Stimulated activated naive CD4-positive, alpha-beta T cell (primary cell): ENCODE measurements around the gene SORCS2.

ENCODE experiments used
- DNase-seq, 6 experiments: peaks; one replicate each; lab custom pipeline; 2025; lab: John Stamatoyannopoulos, UW

The SORCS2 gene

GRCh38 chr4:7618361-7618760, 426.0 kb downstream of the SORCS2 start:
- DNase-seq, result no peak

DNA sequence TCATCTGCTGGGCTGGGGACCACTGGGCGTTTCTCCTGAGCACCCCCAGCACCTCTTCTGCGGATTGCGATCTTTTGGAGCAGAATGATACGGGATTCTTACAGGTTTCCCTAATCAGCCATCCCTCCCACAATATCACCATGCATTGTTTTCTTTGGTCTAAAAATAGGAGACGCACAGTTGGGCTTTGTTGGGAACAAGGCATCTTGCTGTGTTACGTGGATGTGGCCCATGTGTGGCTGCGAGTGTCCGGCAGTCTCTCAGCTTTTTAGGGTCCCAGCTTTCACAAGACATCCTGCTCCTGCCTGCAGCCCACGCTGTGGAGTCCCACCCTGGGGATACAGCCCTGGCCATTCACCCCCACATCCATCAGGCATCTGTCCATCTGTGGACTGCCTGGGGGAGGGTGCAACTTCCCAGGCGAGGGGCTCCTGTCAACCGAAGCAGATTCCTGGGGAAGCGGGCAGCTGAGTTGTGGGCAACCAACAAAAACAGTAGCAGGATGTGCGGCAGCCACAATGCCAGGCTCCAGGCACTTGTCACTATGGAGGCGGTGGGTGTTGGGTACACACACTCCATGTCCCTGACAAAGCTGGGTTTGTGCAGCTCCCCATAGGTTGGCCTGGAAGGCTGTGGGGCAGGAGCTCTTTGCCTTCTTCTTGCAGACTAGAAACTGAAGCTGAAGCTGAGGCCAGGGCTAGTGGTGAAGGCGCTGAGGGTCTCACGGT, 427.9 kb downstream of the SORCS2 start:
- DNase-seq, result no peak

DNA sequence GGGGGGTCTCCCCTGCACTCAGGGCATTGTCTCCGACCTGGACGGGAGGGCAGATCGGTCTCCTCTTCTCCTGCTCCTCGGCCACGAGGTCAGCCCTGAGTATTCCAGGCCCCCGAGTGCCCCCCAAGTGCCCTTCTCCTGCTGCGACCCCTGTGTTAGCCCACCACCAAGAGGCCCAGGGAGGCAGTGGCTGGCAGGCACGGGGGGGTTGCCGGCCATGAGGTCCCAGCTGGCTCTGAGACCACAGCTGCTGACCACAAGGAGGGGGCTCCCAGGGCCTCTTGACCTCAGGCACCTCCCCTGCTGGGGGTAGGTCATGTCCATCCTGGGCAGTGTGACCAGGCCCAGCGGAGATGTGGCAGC, 428.5 kb downstream of the SORCS2 start:
- DNase-seq, result no peak

DNA sequence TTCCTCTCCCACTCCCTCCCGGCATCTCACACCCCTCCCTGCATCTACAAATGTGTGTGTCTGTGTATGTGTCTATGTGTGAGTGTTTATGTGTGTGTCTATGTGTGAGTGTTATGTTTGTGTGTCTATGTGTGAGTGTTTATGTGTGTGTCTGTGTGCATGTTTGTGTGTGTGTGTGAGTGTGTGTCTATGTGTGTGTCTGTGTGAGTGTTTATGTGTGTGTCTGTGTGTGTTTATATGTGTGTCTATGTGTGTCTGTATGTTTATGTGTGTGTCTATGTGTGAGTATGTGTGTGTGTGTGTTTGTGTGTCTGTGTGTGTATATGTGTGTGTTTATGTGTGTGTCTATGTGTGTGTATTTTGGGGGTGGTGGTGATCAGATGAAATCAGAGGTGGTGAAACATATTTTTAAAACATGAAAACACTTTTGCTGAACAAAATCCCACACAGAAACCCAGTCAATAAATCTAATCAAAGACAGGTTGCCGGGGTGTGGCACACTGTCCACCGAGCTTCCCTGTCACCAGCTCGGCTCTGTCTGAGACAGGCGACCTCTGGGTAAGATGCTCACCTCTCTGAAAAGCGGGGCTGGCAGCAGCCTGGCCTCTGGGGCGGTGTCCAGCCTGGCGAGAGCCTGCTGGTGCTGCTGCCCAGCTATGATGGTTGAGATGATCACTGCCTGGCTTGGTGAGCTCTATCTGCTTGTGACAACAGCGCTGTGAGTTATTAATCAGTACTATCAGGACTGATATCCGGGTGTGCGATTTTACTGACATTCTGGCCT, 429.1 kb downstream of the SORCS2 start:
- DNase-seq, result no peak

DNA sequence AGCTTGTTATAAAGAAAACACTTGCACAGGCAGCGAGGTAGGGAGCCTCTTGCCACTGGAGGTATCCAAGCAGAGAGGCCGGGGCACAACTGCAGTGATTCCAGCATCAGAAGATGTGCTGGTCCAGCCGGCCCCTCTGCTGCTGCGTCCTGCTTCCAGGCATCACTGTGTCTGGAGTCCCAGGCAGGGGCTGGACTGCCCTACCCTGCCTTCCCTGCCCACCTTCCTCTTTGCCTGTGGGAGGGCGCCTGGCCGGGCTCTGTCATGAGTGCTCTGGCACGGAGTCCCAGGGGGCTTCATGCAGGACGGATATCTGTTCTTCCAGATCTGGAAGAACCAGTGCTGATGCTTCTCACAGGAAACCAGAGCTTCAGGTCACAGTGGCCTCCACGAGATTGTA, 430.0 kb downstream of the SORCS2 start:
- no peak for DNase-seq

DNA sequence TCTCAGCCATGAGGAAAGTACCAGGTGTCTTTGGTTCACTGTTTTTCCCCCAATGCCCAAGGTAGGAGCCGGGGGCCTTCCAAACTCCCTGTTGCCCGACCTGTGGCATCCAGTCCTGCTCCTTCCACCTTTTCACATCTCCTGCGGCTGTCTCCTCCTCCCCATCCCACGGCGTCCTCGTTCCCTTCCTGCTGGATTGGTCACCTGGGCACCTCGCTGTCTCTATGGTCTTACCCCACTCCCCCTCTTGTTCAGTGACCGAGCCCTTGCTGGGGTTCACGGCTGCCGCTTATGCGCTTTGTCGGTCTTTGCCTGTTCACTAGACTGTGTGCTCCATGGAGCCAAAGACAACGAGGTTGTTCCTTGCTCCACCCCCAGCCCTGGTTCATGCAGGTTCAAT, 431.1 kb downstream of the SORCS2 start:
- DNase-seq, result no peak

GRCh38 chr4:7624396-7624980, 432.1 kb downstream of the SORCS2 start:
- no peak for DNase-seq

DNA sequence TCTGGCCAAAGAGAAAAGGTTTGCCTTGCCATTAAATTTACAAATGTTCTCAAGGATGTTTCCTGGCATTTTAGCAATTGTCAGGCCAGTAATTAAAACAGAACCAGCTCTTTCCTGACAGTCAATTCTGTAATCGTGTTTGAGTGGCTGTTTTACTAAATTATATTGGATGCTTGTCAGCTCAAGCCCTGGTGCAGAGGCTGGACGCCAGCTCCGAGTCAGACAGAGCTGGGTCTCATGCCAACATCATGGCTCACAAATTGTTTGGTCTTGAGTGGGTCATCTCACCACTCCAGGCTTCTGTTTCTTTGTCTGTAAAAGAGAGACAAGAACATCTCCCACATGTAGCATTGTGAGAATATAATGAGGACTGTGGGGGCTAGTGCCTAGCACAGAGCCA, 432.7 kb downstream of the SORCS2 start:
- no peak for DNase-seq

DNA sequence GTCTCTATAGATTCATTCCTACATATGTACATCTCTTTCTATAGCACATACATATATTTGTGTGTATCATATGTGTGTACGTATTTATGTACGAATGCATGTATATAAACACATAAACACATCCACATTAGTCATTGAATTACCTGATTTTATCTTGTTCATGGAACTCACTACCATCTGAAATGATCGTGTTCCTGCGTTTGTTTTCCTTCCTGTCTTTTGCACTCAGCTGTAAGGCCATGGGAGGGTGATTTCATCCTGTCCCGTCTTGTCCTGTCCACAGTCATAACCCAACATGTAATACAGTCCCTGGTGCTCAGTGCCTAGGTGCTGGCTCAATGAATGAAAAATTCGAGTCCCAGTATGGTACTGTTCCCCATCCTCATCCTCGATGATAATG, 434.2 kb downstream of the SORCS2 start:
- DNase-seq, result no peak

DNA sequence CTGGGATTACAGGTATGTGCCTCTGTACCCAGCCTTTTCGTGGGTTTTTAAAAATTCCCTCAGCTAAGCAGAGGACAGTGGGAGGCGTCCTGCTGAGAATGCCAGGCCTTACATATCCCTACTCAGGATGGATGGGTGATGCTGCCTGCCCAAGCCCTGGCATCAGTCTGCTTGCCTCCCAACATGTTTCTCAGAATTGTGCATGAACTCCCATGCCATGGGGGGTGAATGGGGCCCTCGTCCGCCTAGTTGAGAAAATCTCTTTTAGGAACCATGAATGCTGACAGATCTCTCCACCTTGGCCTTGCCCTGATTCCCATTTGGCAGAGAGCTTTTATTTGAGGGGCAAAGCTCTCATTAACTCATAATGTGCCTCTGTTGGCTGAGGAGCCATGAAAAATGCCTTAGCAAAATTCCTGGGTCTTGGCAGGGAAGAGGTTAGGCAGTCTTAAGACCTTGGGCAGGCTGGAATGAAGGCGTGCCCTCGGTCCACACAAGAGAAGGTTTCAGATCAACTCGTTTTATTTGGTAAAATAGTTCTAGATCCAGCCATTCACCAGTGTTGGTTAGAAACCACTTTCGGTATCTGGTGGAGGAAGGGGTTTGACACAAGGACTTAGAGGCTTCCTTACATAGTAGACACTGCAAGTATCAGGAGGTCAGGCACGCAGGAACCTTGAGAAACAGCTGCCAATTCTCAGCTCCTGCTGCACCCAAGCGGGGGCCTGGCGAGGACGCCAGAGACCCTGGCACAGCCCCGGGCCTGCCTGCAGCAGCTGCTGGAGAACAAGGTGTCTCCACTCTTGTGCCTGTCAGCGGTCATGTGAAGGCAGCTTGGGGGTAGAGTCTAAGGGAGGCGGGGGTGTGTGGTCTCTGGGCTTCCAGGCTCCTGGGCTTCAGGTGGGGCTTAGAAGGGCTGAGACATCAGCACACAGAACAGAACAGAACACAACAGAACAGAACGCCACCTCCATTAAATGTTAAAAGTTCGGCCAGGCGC, 435.2 kb downstream of the SORCS2 start:
- no peak for DNase-seq

- DNase-seq, result no peak
Measured at GRCh38 chr4:7628432-7628831, 436.1 kb downstream of the SORCS2 start.

DNA sequence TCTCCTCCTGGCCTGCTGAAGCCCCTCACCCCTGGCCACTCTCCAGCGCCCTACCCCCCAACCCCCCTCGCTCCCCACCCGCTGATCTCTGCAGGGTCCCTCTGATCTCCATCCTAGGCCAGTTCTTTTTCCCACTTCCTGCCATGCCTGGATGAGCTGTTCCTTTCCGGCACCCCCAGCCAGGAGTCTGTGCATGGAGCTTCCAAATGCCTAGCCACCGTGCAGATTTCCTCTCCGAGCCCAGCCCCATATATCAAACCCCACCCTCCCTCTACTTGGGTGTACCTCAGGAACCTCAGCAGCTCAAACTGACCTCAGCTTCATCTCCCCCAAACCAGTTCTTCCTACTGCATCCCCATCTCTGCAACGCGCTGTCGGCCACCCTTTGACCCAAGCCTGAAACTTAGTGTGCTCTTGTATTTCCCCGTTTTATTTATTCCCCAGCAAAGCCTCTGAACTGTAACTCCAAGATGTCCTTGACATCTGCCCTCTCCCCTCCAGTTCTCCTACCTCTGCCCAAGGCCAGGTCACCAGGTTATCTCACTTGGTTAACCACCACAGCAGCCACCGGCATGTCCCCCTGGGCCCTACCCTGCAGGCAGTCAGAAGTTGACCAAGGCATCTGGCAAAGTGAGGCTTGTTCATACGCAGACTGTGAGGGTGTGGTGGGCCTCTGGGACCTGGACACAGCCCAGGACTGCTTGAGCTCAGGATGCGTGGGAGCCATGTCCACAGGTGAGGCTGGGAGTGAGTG, 437.3 kb downstream of the SORCS2 start:
- no peak for DNase-seq

GRCh38 chr4:7630568-7631287, 438.4 kb downstream of the SORCS2 start:
- DNase-seq, result no peak

DNA sequence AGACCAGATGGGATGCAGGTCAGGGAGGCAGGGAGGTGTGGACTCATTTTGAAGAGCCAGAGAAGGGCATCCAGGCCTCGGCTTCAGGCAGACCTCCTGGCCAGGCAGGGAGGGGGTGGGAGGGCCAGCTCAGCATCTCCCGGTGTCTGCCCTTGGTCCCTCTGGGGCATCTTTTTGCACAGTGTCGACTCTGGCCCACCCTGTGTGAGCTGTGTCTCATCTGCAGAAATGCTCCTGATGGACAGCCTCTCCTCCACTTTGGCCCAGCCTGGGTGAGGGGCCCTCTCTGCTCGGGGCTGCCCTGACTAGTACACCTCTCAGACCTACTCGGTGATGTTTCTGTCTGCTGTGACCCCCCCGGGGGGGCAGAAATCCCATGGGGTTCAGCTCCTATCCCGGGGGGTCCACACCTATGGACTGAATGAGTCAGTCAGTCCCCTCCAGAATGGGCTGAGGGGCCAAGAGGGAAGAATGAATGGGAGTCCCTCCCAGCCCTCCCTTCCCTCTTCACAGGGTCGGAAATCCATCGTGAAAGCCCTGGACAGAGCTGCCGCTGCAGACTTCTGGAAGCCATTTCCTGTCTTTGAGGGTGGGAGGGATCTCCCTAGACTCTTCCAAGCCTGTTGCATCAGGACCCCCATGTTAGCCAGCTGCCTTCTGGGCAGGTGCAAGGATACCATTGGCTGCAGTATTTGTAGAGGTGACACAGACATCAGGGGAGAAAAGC, 439.1 kb downstream of the SORCS2 start:
- no peak for DNase-seq

DNA sequence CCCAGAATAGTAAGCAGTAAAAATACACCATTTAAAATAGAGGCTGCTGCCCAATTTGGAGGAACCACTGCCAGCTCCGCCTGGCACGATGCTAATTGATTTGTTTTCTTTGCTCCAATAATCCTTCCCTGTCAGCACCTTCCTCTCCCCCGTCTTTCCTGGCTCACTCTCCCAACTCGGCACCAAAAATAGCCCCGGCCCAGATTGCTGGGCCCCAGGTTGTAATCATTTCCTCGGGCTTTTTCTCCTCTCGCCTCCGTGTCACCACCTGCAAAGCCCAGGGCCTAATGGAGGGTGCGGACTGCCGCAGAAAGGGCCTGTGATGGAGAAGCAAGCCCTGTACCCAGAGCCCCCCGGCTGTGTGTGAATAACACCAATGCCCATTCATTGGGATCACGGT, 440.0 kb downstream of the SORCS2 start:
- no peak for DNase-seq

- DNase-seq, result no peak
Measured at GRCh38 chr4:7632971-7633370, 440.6 kb downstream of the SORCS2 start.

DNA sequence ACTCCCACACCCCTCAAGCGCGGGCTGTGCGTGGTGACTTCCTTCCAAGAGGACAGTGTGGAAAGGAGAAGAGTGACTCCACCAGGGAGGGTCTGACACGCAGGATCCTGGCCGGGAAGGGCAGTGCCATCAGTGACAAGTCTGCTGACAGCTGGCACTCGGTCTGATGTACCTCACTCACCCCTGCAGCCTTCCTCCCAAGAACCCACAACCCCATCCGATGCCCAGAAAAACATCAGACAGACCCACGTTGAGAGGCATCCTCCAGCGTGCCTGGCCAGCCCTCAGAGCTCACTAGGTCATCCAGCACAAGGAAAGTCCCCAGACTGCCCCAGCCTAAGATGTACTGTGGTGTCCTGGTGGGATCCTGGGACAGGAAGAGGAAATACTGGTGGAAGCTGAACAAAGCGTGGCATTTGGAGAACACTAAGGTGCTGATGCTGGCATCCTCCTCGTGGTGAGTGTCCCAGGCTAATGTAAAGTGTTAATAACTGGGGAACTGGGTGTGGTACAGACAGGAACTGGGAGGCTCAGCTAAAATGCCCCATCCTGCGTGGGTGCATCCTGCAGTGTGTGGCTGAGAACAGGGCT, 442.4 kb downstream of the SORCS2 start:
- DNase-seq, result no peak

GRCh38 chr4:7635445-7636239, 443.3 kb downstream of the SORCS2 start:
- DNase-seq, result no peak

DNA sequence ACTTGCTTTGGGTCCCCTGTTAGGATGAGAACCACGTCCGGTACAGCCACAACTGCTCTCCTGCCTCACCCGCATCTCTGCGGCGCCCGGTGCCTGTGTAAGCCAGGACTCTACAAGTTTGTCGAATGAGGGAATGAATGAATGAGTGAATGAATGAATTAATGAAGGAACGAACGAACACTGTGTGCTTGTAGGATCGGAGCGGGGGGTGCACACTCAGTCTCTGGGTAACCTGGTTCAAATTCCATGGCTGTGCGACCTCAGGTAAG, 443.8 kb downstream of the SORCS2 start:
- no peak for DNase-seq
